ENCODE results near the gene SLC1A3. TPM values are rescaled to one million over a fixed set of nuclear protein-coding genes. Genes with fewer than 3 reads are reported as not detected.
A peak's percentile ranks its signal among the peaks of the same experiment; 100 is the strongest.

The SLC1A3 gene
- total and polyA plus RNA-seq, 2 of the 4 experiments (the other 2 are of a cell fraction) = 0.27 to 1.3 TPM

DNA sequence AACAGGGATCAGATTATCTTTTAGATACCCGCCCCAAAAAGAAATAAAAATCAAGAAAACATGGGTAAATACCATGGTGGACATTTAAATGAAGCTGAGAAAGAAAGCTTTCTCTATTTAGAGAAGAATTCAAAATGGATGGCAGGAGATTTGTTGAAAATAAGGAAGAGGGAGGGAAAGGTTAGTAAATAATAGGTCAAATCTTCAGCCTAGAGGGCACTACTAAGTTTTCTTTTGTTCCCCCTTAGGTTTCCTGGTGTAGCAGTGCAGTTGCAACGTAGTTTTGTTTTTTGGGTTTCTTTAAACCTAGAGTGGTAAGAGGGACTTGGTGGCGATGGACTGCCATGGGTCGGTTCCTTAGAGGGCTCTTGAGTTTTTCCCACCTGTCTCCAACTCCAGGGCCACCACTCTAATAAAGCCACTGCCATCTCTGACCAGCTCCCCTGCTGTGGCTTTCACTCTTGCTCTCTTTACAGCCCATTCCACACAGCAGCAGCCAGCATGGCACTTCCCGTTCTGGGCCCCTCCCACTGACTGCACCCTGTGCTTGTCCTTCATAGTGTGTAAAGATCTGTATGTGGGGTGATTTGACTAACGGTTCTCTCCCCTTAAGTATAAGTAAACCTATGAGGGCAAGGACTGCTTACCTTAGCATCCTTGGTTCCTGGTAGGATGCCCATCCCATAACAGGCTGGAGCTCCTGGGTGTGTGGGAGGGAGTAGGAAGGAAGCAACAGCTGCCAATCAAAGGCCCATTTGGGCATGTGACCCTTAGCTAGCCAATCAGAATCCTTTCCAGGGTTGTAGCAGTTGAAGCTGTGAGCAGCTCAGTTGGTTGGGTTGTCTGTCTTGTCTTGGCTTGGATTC, 118.3 kb downstream of the SLC1A3 start:
- H4K8ac ChIP-seq (ENCODE audit: low read depth in 2 of 2, low read length in 2 of 2) = no peak overlapping the region
- H3K4ac ChIP-seq (ENCODE audit: low read depth, low read length) = no peak overlapping the region
- H3K4me2 ChIP-seq (ENCODE audit: low read depth, low read length) = no peak overlapping the region
- no peak overlapping the region for H4K5ac ChIP-seq (ENCODE audit: low read depth, low read length)
- no TSS peak for BruUV-seq (replicated peaks)
- no peaks in the 10 kb centered on the region for H3K4me1 ChIP-seq (ENCODE audit: control insufficient read depth, insufficient read depth, low read length)
- no peak for DNase-seq
- H3K9ac ChIP-seq (ENCODE audit: low read depth, low read length) = no peak overlapping the region
- no peak overlapping the region for H4K91ac ChIP-seq (ENCODE audit: insufficient read depth, low read depth, low read length)
- no peaks in the 10 kb centered on the region for H3K9me3 ChIP-seq (ENCODE audit: control insufficient read depth, insufficient read depth, low read length)
- no peak overlapping the region for H2BK20ac ChIP-seq (ENCODE audit: low read depth, low read length)
- no peaks in the 10 kb centered on the region for H3K36me3 ChIP-seq (ENCODE audit: control insufficient read depth, insufficient read depth, low read length)
- no peak for TF ChIP-seq NFE2L2 (IDR thresholded peaks at IDR 0.05; ENCODE audit: low read depth, low read length)
- TF ChIP-seq, protein P1, sequence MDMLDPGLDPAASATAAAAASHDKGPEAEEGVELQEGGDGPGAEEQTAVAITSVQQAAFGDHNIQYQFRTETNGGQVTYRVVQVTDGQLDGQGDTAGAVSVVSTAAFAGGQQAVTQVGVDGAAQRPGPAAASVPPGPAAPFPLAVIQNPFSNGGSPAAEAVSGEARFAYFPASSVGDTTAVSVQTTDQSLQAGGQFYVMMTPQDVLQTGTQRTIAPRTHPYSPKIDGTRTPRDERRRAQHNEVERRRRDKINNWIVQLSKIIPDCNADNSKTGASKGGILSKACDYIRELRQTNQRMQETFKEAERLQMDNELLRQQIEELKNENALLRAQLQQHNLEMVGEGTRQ (IDR thresholded peaks at IDR 0.05; ENCODE audit: low read depth, low read length) = peak; percentile 53; the same call in 1 of the 2 replicates
- H3K27ac ChIP-seq (ENCODE audit: insufficient read depth, low read length) = no peak overlapping the region
- no peak overlapping the region for H2BK120ac ChIP-seq (ENCODE audit: low read depth, low read length)
- H3K14ac ChIP-seq (replicated peaks; ENCODE audit: low read depth, low read length) = no peak overlapping the region
- intact Hi-C loops (cut with micrococcal nuclease) = no loop called here
- no peak overlapping the region for H3K56ac ChIP-seq (ENCODE audit: extremely low read depth, insufficient read depth, low read length)
- ChIA-PET CTCF (no interaction called here), POLR2A (ENCODE audit: unreplicated experiment) (no interaction called here)
- in situ Hi-C loops (cut with MboI; ENCODE audit: low sequenced_read_pairs) = no loop called here
- H3K23ac ChIP-seq (ENCODE audit: low read depth, low read length) = no peak overlapping the region
- dilution Hi-C loops (cut with HindIII; ENCODE audit: low sequenced_read_pairs, unreplicated experiment) = no loop called here
- H3K9me1 ChIP-seq (ENCODE audit: insufficient read depth, low read length) = no peaks in the 10 kb centered on the region
- H3K18ac ChIP-seq (ENCODE audit: low read depth, low read length) = no peak overlapping the region
- H2BK5ac ChIP-seq (ENCODE audit: low read depth, low read length, poor library complexity, severe bottlenecking) = no peak overlapping the region
- no peak overlapping the region for H2AK5ac ChIP-seq (ENCODE audit: low read depth, low read length)
- no peak overlapping the region for H2BK15ac ChIP-seq (ENCODE audit: low read depth, low read length)
- H3K27me3 ChIP-seq (ENCODE audit: control insufficient read depth, insufficient read depth, low read length) = peaks cover 15% of the 10 kb centered on the region
- no peak overlapping the region for H3K4me3 ChIP-seq (ENCODE audit: insufficient read depth, low read depth, low read length)
- H4K20me1 ChIP-seq (ENCODE audit: insufficient read depth, low read length) = no peaks in the 10 kb centered on the region
- ATAC-seq (ENCODE audit: low read depth) = no peak
- H2AK9ac ChIP-seq (replicated peaks; ENCODE audit: low read depth, low read length, poor library complexity) = no peak overlapping the region
- no CpG with 5 or more reads among the region's 6 CpGs for WGBS, 2 experiments (ENCODE audit: extremely low coverage in 2 of 2, insufficient read length in 1 of 2)
- no peaks in the 10 kb centered on the region for H3K79me1 ChIP-seq (ENCODE audit: low read depth in 1 of 2, low read length in 2 of 2)
- no peak overlapping the region for H2AFZ ChIP-seq (replicated peaks; ENCODE audit: low read length, poor library complexity)
